ENCODE measurements around the gene CD247.

Gene CD247

GRCh38 chr1:167510244-167510643 is 8.1 kb downstream of the CD247 start:
- DNase-seq, result no peak

- no peak for DNase-seq
Measured at GRCh38 chr1:167509587-167509986, 8.7 kb downstream of the CD247 start.

- no peak for DNase-seq
Measured at GRCh38 chr1:167507719-167508118, 10.6 kb downstream of the CD247 start.

GRCh38 chr1:167504467-167504827 is 13.9 kb downstream of the CD247 start:
- no peak for DNase-seq

- DNase-seq, result no peak
Measured at GRCh38 chr1:167503626-167504466, 14.5 kb downstream of the CD247 start.

- no peak for DNase-seq
Measured at GRCh38 chr1:167502719-167503462, 15.4 kb downstream of the CD247 start.

- no peak for DNase-seq
Measured at GRCh38 chr1:167502192-167502551, 16.2 kb downstream of the CD247 start.

GRCh38 chr1:167501515-167502191 is 16.7 kb downstream of the CD247 start:
- DNase-seq, result no peak

GRCh38 chr1:167500283-167500860 is 18.0 kb downstream of the CD247 start:
- DNase-seq, result no peak

- DNase-seq, result no peak
Measured at GRCh38 chr1:167499664-167500101, 18.6 kb downstream of the CD247 start.

GRCh38 chr1:167499106-167499505 is 19.2 kb downstream of the CD247 start:
- no peak for DNase-seq

- no peak for DNase-seq
Measured at GRCh38 chr1:167496797-167497619, 21.3 kb downstream of the CD247 start.

- no peak for DNase-seq
Measured at GRCh38 chr1:167493372-167493771, 25.0 kb downstream of the CD247 start.

- DNase-seq, result no peak
Measured at GRCh38 chr1:167492481-167492910, 25.8 kb downstream of the CD247 start.

- DNase-seq, result no peak
Measured at GRCh38 chr1:167491586-167492461, 26.5 kb downstream of the CD247 start.

- no peak for DNase-seq
Measured at GRCh38 chr1:167490765-167491164, 27.6 kb downstream of the CD247 start.

GRCh38 chr1:167489571-167490340 is 28.6 kb downstream of the CD247 start:
- no peak for DNase-seq

GRCh38 chr1:167488786-167489185 is 29.5 kb downstream of the CD247 start:
- DNase-seq, result no peak

GRCh38 chr1:167487614-167488013 is 30.7 kb downstream of the CD247 start:
- no peak for DNase-seq

GRCh38 chr1:167486090-167486824 is 32.1 kb downstream of the CD247 start:
- DNase-seq, result no peak
